Astrocyte (in vitro differentiated cells and primary cell): ENCODE results near the gene PLXDC2.

Experiments
- EZH2 ChIP-seq: IDR thresholded peaks from 2 replicates; pipeline ENCODE4 v1.6.1; 2012; ENCODE audit warnings: mild to moderate bottlenecking, low read length, inconsistent platforms; ENCODE audit not compliant: insufficient read depth
- TF ChIP-seq, protein P1 (sequence below): IDR thresholded peaks from 2 replicates; pipeline ENCODE4 v1.5.1; 2011; ENCODE audit warnings: low read depth, mild to moderate bottlenecking, inconsistent platforms, low read length, moderate library complexity; ENCODE audit not compliant: insufficient read depth

DNA sequence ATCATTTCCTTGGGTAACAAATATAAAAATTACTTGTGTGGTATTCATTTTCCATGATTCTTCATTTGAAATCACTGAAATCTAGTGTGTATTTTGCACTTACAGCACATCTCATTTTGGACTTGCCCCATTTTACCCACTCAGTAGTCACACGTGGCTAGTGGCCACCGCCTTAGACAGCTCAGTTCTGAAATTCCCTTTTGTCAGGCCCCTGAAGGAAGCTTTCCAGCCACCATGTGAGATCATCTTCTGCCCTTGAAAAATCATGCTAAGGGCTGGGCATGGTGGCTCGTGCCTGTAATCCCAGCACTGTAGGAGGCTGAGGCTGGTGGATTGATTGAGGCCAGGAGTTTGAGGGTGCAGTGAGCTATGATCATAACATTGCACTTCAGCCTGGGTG is 79.3 kb downstream of the PLXDC2 start:
- TF ChIP-seq, protein P1, sequence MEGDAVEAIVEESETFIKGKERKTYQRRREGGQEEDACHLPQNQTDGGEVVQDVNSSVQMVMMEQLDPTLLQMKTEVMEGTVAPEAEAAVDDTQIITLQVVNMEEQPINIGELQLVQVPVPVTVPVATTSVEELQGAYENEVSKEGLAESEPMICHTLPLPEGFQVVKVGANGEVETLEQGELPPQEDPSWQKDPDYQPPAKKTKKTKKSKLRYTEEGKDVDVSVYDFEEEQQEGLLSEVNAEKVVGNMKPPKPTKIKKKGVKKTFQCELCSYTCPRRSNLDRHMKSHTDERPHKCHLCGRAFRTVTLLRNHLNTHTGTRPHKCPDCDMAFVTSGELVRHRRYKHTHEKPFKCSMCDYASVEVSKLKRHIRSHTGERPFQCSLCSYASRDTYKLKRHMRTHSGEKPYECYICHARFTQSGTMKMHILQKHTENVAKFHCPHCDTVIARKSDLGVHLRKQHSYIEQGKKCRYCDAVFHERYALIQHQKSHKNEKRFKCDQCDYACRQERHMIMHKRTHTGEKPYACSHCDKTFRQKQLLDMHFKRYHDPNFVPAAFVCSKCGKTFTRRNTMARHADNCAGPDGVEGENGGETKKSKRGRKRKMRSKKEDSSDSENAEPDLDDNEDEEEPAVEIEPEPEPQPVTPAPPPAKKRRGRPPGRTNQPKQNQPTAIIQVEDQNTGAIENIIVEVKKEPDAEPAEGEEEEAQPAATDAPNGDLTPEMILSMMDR: no peak
- TF ChIP-seq EZH2: no peak
